ENCODE results near the gene SON.
A peak's percentile ranks its signal among the peaks of the same experiment; 100 is the strongest.

The SON gene

DNA sequence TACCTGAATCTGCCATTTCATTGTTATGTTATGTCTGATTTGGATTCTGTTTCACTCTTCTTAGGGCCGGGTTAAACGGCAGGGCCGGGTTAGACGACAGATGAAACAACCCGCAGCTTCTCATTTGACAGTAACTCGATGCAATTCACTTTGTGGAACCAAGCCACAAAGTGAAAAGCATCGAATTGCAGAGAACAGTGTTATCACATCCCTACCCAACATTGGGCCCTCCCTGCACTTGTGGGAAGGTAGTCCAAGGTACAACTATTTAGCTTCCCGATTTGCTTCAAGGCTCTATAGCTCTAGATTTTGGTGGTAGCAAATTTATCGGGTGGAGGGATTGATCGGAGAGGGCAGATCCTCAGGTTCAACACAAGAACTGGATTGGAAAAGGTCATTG is 17.0 kb downstream of the SON start:
- no peaks in the 10 kb centered on the region for H3K9me3 ChIP-seq (ENCODE audit: control insufficient read depth, insufficient read depth, low read depth, low read length)
- no peak for TF ChIP-seq ZNF785 (tag by site-specific recombination; IDR thresholded peaks at IDR 0.05)
- no peak for TF ChIP-seq GLIS1 (tag by site-specific recombination; IDR thresholded peaks at IDR 0.05)
- TF ChIP-seq ZNF169 (tag by site-specific recombination; IDR thresholded peaks at IDR 0.05), result no peak
- TF ChIP-seq, protein P1, sequence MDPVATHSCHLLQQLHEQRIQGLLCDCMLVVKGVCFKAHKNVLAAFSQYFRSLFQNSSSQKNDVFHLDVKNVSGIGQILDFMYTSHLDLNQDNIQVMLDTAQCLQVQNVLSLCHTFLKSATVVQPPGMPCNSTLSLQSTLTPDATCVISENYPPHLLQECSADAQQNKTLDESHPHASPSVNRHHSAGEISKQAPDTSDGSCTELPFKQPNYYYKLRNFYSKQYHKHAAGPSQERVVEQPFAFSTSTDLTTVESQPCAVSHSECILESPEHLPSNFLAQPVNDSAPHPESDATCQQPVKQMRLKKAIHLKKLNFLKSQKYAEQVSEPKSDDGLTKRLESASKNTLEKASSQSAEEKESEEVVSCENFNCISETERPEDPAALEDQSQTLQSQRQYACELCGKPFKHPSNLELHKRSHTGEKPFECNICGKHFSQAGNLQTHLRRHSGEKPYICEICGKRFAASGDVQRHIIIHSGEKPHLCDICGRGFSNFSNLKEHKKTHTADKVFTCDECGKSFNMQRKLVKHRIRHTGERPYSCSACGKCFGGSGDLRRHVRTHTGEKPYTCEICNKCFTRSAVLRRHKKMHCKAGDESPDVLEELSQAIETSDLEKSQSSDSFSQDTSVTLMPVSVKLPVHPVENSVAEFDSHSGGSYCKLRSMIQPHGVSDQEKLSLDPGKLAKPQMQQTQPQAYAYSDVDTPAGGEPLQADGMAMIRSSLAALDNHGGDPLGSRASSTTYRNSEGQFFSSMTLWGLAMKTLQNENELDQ (tag by site-specific recombination; IDR thresholded peaks at IDR 0.05; ENCODE audit: low read depth), result no peak
- TF ChIP-seq ZNF768 (tag by site-specific recombination; IDR thresholded peaks at IDR 0.05), result no peak
- TF ChIP-seq, protein P2, sequence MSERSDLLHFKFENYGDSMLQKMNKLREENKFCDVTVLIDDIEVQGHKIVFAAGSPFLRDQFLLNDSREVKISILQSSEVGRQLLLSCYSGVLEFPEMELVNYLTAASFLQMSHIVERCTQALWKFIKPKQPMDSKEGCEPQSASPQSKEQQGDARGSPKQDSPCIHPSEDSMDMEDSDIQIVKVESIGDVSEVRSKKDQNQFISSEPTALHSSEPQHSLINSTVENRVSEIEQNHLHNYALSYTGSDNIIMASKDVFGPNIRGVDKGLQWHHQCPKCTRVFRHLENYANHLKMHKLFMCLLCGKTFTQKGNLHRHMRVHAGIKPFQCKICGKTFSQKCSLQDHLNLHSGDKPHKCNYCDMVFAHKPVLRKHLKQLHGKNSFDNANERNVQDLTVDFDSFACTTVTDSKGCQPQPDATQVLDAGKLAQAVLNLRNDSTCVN (tag by site-specific recombination; optimal IDR thresholded peaks at IDR 0.05), result no peak
- TF ChIP-seq, protein P3, sequence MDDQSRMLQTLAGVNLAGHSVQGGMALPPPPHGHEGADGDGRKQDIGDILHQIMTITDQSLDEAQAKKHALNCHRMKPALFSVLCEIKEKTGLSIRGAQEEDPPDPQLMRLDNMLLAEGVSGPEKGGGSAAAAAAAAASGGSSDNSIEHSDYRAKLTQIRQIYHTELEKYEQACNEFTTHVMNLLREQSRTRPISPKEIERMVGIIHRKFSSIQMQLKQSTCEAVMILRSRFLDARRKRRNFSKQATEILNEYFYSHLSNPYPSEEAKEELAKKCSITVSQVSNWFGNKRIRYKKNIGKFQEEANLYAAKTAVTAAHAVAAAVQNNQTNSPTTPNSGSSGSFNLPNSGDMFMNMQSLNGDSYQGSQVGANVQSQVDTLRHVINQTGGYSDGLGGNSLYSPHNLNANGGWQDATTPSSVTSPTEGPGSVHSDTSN (CRISPR knock-in tag; IDR thresholded peaks at IDR 0.05), result no peak
- TF ChIP-seq, protein P4, sequence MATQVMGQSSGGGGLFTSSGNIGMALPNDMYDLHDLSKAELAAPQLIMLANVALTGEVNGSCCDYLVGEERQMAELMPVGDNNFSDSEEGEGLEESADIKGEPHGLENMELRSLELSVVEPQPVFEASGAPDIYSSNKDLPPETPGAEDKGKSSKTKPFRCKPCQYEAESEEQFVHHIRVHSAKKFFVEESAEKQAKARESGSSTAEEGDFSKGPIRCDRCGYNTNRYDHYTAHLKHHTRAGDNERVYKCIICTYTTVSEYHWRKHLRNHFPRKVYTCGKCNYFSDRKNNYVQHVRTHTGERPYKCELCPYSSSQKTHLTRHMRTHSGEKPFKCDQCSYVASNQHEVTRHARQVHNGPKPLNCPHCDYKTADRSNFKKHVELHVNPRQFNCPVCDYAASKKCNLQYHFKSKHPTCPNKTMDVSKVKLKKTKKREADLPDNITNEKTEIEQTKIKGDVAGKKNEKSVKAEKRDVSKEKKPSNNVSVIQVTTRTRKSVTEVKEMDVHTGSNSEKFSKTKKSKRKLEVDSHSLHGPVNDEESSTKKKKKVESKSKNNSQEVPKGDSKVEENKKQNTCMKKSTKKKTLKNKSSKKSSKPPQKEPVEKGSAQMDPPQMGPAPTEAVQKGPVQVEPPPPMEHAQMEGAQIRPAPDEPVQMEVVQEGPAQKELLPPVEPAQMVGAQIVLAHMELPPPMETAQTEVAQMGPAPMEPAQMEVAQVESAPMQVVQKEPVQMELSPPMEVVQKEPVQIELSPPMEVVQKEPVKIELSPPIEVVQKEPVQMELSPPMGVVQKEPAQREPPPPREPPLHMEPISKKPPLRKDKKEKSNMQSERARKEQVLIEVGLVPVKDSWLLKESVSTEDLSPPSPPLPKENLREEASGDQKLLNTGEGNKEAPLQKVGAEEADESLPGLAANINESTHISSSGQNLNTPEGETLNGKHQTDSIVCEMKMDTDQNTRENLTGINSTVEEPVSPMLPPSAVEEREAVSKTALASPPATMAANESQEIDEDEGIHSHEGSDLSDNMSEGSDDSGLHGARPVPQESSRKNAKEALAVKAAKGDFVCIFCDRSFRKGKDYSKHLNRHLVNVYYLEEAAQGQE (tag by site-specific recombination; IDR thresholded peaks at IDR 0.05), result no peak
- no peak for TF ChIP-seq ZNF223 (tag by site-specific recombination; IDR thresholded peaks at IDR 0.05)
- TF ChIP-seq, protein P5, sequence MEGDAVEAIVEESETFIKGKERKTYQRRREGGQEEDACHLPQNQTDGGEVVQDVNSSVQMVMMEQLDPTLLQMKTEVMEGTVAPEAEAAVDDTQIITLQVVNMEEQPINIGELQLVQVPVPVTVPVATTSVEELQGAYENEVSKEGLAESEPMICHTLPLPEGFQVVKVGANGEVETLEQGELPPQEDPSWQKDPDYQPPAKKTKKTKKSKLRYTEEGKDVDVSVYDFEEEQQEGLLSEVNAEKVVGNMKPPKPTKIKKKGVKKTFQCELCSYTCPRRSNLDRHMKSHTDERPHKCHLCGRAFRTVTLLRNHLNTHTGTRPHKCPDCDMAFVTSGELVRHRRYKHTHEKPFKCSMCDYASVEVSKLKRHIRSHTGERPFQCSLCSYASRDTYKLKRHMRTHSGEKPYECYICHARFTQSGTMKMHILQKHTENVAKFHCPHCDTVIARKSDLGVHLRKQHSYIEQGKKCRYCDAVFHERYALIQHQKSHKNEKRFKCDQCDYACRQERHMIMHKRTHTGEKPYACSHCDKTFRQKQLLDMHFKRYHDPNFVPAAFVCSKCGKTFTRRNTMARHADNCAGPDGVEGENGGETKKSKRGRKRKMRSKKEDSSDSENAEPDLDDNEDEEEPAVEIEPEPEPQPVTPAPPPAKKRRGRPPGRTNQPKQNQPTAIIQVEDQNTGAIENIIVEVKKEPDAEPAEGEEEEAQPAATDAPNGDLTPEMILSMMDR (tag by site-specific recombination; IDR thresholded peaks at IDR 0.05), result no peak
- no peak overlapping the region for H3K27ac ChIP-seq (ENCODE audit: extremely low read depth, low read depth, low read length)
- no peaks in the 10 kb centered on the region for H3K4me1 ChIP-seq (ENCODE audit: control insufficient read depth, insufficient read depth, low read length)
- POLR2A ChIA-PET, result no interaction called here
- H3K36me3 ChIP-seq (ENCODE audit: control insufficient read depth in 2 of 2, insufficient read depth in 1 of 2, low read length in 2 of 2), result peaks cover 81 to 86% of the 10 kb centered on the region in 2 experiments
- H3K4me3 ChIP-seq (ENCODE audit: low read depth, low read length), result no peak overlapping the region
- CTCF ChIA-PET, result no interaction called here

DNA sequence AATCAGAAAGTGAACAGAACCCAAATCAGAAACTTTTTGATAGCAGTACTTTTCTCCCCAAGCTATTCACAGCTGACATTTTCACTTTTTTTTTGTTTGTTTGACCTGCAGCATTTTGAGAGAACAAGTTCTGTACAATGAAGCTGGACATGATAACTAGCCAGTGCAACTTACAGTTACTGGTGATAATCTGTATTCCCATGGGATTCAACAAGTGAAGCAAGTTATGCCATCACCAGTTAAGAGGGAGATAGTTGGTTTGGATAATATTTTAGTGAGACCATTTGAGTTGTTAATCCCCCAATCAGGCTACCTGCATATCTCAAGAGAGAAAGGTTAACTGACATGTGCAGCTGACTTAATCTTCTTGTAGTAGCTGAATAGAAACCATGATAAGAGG is 18.1 kb downstream of the SON start:
- TF ChIP-seq ZNF10 (tag by site-specific recombination; IDR thresholded peaks at IDR 0.05) (peak; percentile 91), OSR2 (tag by site-specific recombination; IDR thresholded peaks at IDR 0.05) (peak; percentile 53), SCRT2 (tag by site-specific recombination; IDR thresholded peaks at IDR 0.05) (peak; percentile 79), PRDM1 (tag by site-specific recombination; IDR thresholded peaks at IDR 0.05) (peak; percentile 30; the same call in 1 of the 2 replicates), SCRT1 (tag by site-specific recombination; IDR thresholded peaks at IDR 0.05; ENCODE audit: borderline replicate concordance) (peak; percentile 59; the same call in 1 of the 2 replicates)
- TF ChIP-seq, protein P6, sequence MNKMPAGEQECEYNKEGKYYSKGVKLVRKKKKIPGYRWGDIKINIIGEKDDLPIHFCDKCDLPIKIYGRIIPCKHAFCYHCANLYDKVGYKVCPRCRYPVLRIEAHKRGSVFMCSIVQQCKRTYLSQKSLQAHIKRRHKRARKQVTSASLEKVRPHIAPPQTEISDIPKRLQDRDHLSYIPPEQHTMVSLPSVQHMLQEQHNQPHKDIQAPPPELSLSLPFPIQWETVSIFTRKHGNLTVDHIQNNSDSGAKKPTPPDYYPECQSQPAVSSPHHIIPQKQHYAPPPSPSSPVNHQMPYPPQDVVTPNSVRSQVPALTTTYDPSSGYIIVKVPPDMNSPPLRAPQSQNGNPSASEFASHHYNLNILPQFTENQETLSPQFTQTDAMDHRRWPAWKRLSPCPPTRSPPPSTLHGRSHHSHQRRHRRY (tag by site-specific recombination; IDR thresholded peaks at IDR 0.05), result no peak
- H3K27ac ChIP-seq (ENCODE audit: extremely low read depth, low read depth, low read length), result no peak overlapping the region
- H3K4me1 ChIP-seq (ENCODE audit: control insufficient read depth, insufficient read depth, low read length), result no peaks in the 10 kb centered on the region
- CTCF ChIA-PET, result interaction anchor here (0.6 to 0.7 kb wide), 2 partner anchors 9 to 54 kb away, joined by 3 to 4 read pairs; no protein-coding TSS in a partner anchor
- no peaks in the 10 kb centered on the region for H3K9me3 ChIP-seq (ENCODE audit: control insufficient read depth, insufficient read depth, low read depth, low read length)
- peaks cover 75 to 78% of the 10 kb centered on the region in 2 experiments for H3K36me3 ChIP-seq (ENCODE audit: control insufficient read depth in 2 of 2, insufficient read depth in 1 of 2, low read length in 2 of 2)
- POLR2A ChIA-PET, result no interaction called here
- H3K4me3 ChIP-seq (ENCODE audit: low read depth, low read length), result no peak overlapping the region

All from HEK293 (cell line).